Measurements from ENCODE around the gene FGD5.

The FGD5 gene

GRCh38 chr3:14927308-14927707 lies 108.5 kb downstream of the FGD5 start:
- no peak for DNase-seq (ENCODE audit: low read depth, low spot score)

- DNase-seq (ENCODE audit: low read depth, low spot score) = no peak
Observed at GRCh38 chr3:14929310-14930074, 110.7 kb downstream of the FGD5 start.

GRCh38 chr3:14933820-14934425 lies 115.2 kb downstream of the FGD5 start:
- DNase-seq (ENCODE audit: low read depth, low spot score) = no peak

GRCh38 chr3:14935592-14936345 lies 117.0 kb downstream of the FGD5 start:
- no peak for DNase-seq (ENCODE audit: low read depth, low spot score)

GRCh38 chr3:14938954-14939353 lies 120.2 kb downstream of the FGD5 start:
- DNase-seq (ENCODE audit: low read depth, low spot score) = no peak

- no peak for DNase-seq (ENCODE audit: low read depth, low spot score)
Observed at GRCh38 chr3:14941871-14942270, 123.1 kb downstream of the FGD5 start.

GRCh38 chr3:14943042-14943441 lies 124.3 kb downstream of the FGD5 start:
- no peak for DNase-seq (ENCODE audit: low read depth, low spot score)

- DNase-seq (ENCODE audit: low read depth, low spot score) = no peak
Observed at GRCh38 chr3:14946236-14946635, 127.5 kb downstream of the FGD5 start.

- DNase-seq (ENCODE audit: low read depth, low spot score) = no peak
Observed at GRCh38 chr3:14946739-14947099, 128.0 kb downstream of the FGD5 start.

GRCh38 chr3:14947100-14947885 lies 128.5 kb downstream of the FGD5 start, which contains the start of gene NR2C2:
TSS of gene NR2C2 (plus strand) at chr3:14947583. CDS start at chr3:15003915, 56,332 bp downstream.
- DNase-seq (ENCODE audit: low read depth, low spot score) = peak; percentile 76

GRCh38 chr3:14947886-14948608 lies 129.3 kb downstream of the FGD5 start:
- peak; percentile 92 for DNase-seq (ENCODE audit: low read depth, low spot score)

- no peak for DNase-seq (ENCODE audit: low read depth, low spot score)
Observed at GRCh38 chr3:14948609-14949038, 129.9 kb downstream of the FGD5 start.

GRCh38 chr3:14949126-14949525 lies 130.4 kb downstream of the FGD5 start:
- DNase-seq (ENCODE audit: low read depth, low spot score) = no peak

- DNase-seq (ENCODE audit: low read depth, low spot score) = no peak
Observed at GRCh38 chr3:14950274-14950673, 131.5 kb downstream of the FGD5 start.

- no peak for DNase-seq (ENCODE audit: low read depth, low spot score)
Observed at GRCh38 chr3:14957153-14957552, 138.4 kb downstream of the FGD5 start.

- no peak for DNase-seq (ENCODE audit: low read depth, low spot score)
Observed at GRCh38 chr3:14957925-14958324, 139.2 kb downstream of the FGD5 start.

GRCh38 chr3:14959359-14959943 lies 140.7 kb downstream of the FGD5 start:
- no peak for DNase-seq (ENCODE audit: low read depth, low spot score)

GRCh38 chr3:14962762-14963161 lies 144.0 kb downstream of the FGD5 start:
- DNase-seq (ENCODE audit: low read depth, low spot score) = no peak

- DNase-seq (ENCODE audit: low read depth, low spot score) = no peak
Observed at GRCh38 chr3:14967285-14967684, 148.5 kb downstream of the FGD5 start.

GRCh38 chr3:14969671-14970070 lies 150.9 kb downstream of the FGD5 start:
- DNase-seq (ENCODE audit: low read depth, low spot score) = no peak

- no peak for DNase-seq (ENCODE audit: low read depth, low spot score)
Observed at GRCh38 chr3:14976317-14976716, 157.6 kb downstream of the FGD5 start.
